Spleen (tissue), 11 donors: ENCODE measurements around the gene CEP162. TPM values are rescaled to one million over a fixed set of nuclear protein-coding genes. Genes with fewer than 3 reads are reported as not detected.

Source experiments
- DNase-seq: peaks from one replicate; pipeline ENCODE4 v3.0.0-alpha.2; 2020
- H3K27ac ChIP-seq, 8 donors: fragments of 200-600 bp; sonication (generic) in 7 of 8; 1 replicate in 4 of 8; 2 replicates in 4 of 8; pipeline versions ENCODE4 v1.5.0 to v1.8.0; 2016 to 2021; ENCODE audit warnings: inconsistent platforms in 4 of 8, mild to moderate bottlenecking in 4 of 8, moderate library complexity in 1 of 8
- H3K27me3 ChIP-seq, 7 donors: fragments of 200-600 bp; sonication (generic) in 6 of 7; replicated peaks in 1 of 7; 1 replicate in 4 of 7; 2 replicates in 3 of 7; pipeline versions ENCODE4 v1.5.0 to v1.8.0; 2016 to 2021; ENCODE audit warnings: inconsistent platforms in 3 of 7, mild to moderate bottlenecking in 1 of 7
- H3K36me3 ChIP-seq, 6 donors: fragments of 200-600 bp; sonication (generic) in 5 of 6; 1 replicate in 4 of 6; 2 replicates in 2 of 6; pipeline versions ENCODE4 v1.5.0 to v1.8.0; 2016 to 2021; ENCODE audit warnings: inconsistent platforms in 2 of 6
- H3K4me1 ChIP-seq, 6 donors: fragments of 200-600 bp; sonication (generic) in 5 of 6; 1 replicate in 3 of 6; 2 replicates in 3 of 6; pipeline versions ENCODE4 v1.5.0 to v1.8.0; 2016 to 2021; ENCODE audit warnings: inconsistent platforms in 3 of 6
- H3K4me3 ChIP-seq, 8 donors: fragments of 200-600 bp; sonication (generic) in 7 of 8; 1 replicate in 4 of 8; 2 replicates in 4 of 8; pipeline versions ENCODE4 v1.5.0 to v1.8.0; 2016 to 2021; ENCODE audit warnings: inconsistent platforms in 4 of 8, mild to moderate bottlenecking in 4 of 8, moderate library complexity in 2 of 8
- H3K9me3 ChIP-seq, 8 donors: fragments of 200-600 bp; sonication (generic) in 7 of 8; 1 replicate in 4 of 8; 2 replicates in 4 of 8; pipeline versions ENCODE4 v1.5.0 to v1.8.0; 2016 to 2021; ENCODE audit warnings: inconsistent platforms in 4 of 8
- POLR2A ChIP-seq, 3 donors: fragments of 450-650 bp; IDR thresholded peaks; one replicate each; pipeline ENCODE4 v1.5.1; 2017; ENCODE audit warnings: antibody characterized with exemption in 3 of 3, mild to moderate bottlenecking in 1 of 3
- POLR2AphosphoS5 ChIP-seq, 3 donors: sonication (generic); formaldehyde crosslinking; IDR thresholded peaks; one replicate each; pipeline ENCODE4 v1.5.1; 2017; ENCODE audit warnings: antibody characterized with exemption in 3 of 3
- WGBS, 5 donors: extraction: QIAGEN DNeasy Blood & Tissue Kit in 3 of 5; methylation state at CpG; one replicate each; pipeline versions ENCODE4 v1.1.5 to v1.1.7; 2013 to 2018; 5-methylcytosine and 5-hydroxymethylcytosine counted together
- intact Hi-C: fragments of 100-400 bp; cut with DNase I; formaldehyde crosslinking; loops from one replicate; pipeline ENCODE4 v1.15.0; 2023; ENCODE audit warnings: low total_unique reads
- polyA plus RNA-seq, 3 donors: library from polyadenylated mRNA; stranded (reverse); fragments of 200-250 nt; gene quantifications; one replicate each; pipeline ENCODE4 v1.2.1, GENCODE V29; 2013
- total RNA-seq, 7 donors: library from RNA; depleted of rRNA in 3 of 7; stranded (reverse); fragments of >200 nt in 3 of 7; fragmentation: NEBNext Ultra II Directional in 4 of 7; extraction: Animal tissue kit (Norgen Biotek cat#: 25700) in 4 of 7; gene quantifications; one replicate each; pipeline versions ENCODE4 v1.1.0 to v1.2.1, GENCODE V29; 2016 to 2021
- TF ChIP-seq, protein P1 (sequence below), 11 experiments: fragments of 200-600 bp in 7 of 11; fragments of 450-650 bp in 4 of 11; sonication (generic) in 4 of 11; IDR thresholded peaks in 8 of 11; conservative IDR thresholded peaks in 3 of 11; 1 replicate in 7 of 11; 2 replicates in 4 of 11; pipeline versions ENCODE4 v1.4.0 to v1.8.0; 2016 to 2021; ENCODE audit warnings: antibody characterized with exemption in 11 of 11, inconsistent platforms in 4 of 11, mild to moderate bottlenecking in 1 of 11
- donor health status: healthy with polysubstance abuse.
- donor health status: DM: no; HTN: no; CAD: no; lungs with moderate emphysema.
- donor health status: DM: no; HTN: no; CAD: no.
- donor health status: Bipolar disorder and iron deficiency.
- donor health status: healthy.
- donor health status: DM: no; HTN: no; CAD: no.
- donor health status: DM: yes; HTN: yes; CAD: no.

Gene CEP162
- total and polyA plus RNA-seq, 10 donors: 5.1 to 22.8 (median 10.3) TPM

GRCh38 chr6:84263557-84263956 lies 36.1 kb upstream of the CEP162 start:
- peaks cover 0 to 13% (median 0%) of the 10 kb centered on the region in 7 donors for H3K27me3 ChIP-seq

GRCh38 chr6:84260926-84261325 lies 33.5 kb upstream of the CEP162 start:
- Histone ChIP-seq H3K36me3 (no peaks in the 10 kb centered on the region), H3K4me3 (no peak overlapping the region), H3K9me3 (no peaks in the 10 kb centered on the region), H3K27me3 (peaks cover 0 to 13% (median 0%) of the 10 kb centered on the region in 7 donors), H3K27ac (no peak overlapping the region), H3K4me1 (no peaks in the 10 kb centered on the region)
- TF ChIP-seq POLR2A (IDR thresholded peaks at IDR 0.05) (no peak), POLR2AphosphoS5 (IDR thresholded peaks at IDR 0.05) (no peak)
- TF ChIP-seq, protein P1, sequence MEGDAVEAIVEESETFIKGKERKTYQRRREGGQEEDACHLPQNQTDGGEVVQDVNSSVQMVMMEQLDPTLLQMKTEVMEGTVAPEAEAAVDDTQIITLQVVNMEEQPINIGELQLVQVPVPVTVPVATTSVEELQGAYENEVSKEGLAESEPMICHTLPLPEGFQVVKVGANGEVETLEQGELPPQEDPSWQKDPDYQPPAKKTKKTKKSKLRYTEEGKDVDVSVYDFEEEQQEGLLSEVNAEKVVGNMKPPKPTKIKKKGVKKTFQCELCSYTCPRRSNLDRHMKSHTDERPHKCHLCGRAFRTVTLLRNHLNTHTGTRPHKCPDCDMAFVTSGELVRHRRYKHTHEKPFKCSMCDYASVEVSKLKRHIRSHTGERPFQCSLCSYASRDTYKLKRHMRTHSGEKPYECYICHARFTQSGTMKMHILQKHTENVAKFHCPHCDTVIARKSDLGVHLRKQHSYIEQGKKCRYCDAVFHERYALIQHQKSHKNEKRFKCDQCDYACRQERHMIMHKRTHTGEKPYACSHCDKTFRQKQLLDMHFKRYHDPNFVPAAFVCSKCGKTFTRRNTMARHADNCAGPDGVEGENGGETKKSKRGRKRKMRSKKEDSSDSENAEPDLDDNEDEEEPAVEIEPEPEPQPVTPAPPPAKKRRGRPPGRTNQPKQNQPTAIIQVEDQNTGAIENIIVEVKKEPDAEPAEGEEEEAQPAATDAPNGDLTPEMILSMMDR (IDR thresholded peaks at IDR 0.05 in 8 of 11, conservative IDR thresholded peaks at IDR 0.05 in 3 of 11): no peak
- no peak for DNase-seq
- intact Hi-C loops: no loop called here
- 74 to 84% (median 78%) methylated on average over 3 of the region's 3 CpGs for WGBS, 5 donors

More at GRCh38 chr6:84263557-84263956, 36.1 kb upstream of the CEP162 start:
- H3K27ac ChIP-seq: no peak overlapping the region
- 83 to 90% (median 88%) methylated on average over 6 of the region's 6 CpGs for WGBS, 5 donors
- intact Hi-C loops: no loop called here
- no peak for TF ChIP-seq POLR2AphosphoS5 (IDR thresholded peaks at IDR 0.05)
- TF ChIP-seq POLR2A (IDR thresholded peaks at IDR 0.05): no peak
- TF ChIP-seq, protein P1 (IDR thresholded peaks at IDR 0.05 in 8 of 11, conservative IDR thresholded peaks at IDR 0.05 in 3 of 11): no peak
- H3K36me3 ChIP-seq: no peaks in the 10 kb centered on the region
- H3K4me3 ChIP-seq: no peak overlapping the region
- H3K4me1 ChIP-seq: no peaks in the 10 kb centered on the region
- DNase-seq: no peak
- no peaks in the 10 kb centered on the region for H3K9me3 ChIP-seq

GRCh38 chr6:84260196-84260595 lies 32.8 kb upstream of the CEP162 start:
- H3K4me3 ChIP-seq: no peak overlapping the region
- no peaks in the 10 kb centered on the region for H3K4me1 ChIP-seq
- no peaks in the 10 kb centered on the region for H3K9me3 ChIP-seq
- no peak for DNase-seq
- no peak overlapping the region for H3K27ac ChIP-seq
- intact Hi-C loops: no loop called here
- 52 to 69% (median 58%) methylated on average over 4 of the region's 4 CpGs for WGBS, 5 donors
- H3K27me3 ChIP-seq: peaks cover 0 to 8% (median 0%) of the 10 kb centered on the region in 7 donors
- no peaks in the 10 kb centered on the region for H3K36me3 ChIP-seq
- TF ChIP-seq POLR2A (IDR thresholded peaks at IDR 0.05) (no peak), POLR2AphosphoS5 (IDR thresholded peaks at IDR 0.05) (no peak)
- TF ChIP-seq, protein P1 (IDR thresholded peaks at IDR 0.05 in 8 of 11, conservative IDR thresholded peaks at IDR 0.05 in 3 of 11): no peak

DNA sequence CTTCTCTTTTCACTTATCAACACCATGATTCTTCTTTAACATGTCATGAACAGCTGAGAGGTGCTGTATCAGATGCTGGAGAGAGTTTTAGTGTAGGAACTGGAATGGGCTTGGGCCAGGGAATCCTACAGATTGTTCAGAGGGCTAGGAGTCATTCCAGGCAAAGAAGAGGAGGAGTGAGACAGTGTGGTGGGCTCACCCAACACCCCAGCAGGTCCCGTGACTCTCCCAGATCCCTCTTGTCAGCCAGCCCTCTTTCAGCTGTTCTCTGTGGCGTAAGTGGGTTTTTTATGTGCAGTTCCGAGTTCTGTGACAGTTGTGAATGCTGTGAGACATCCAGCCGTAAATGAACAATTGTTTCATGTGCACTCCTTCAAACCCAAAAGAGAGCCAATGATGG lies 31.4 kb upstream of the CEP162 start:
- DNase-seq: no peak
- no peaks in the 10 kb centered on the region for H3K36me3 ChIP-seq
- TF ChIP-seq, protein P1 (IDR thresholded peaks at IDR 0.05 in 8 of 11, conservative IDR thresholded peaks at IDR 0.05 in 3 of 11): no peak
- no peak for TF ChIP-seq POLR2A (IDR thresholded peaks at IDR 0.05)
- no peak overlapping the region for H3K27ac ChIP-seq
- no peaks in the 10 kb centered on the region for H3K4me1 ChIP-seq
- intact Hi-C loops: no loop called here
- peaks cover 0 to 8% (median 0%) of the 10 kb centered on the region in 7 donors for H3K27me3 ChIP-seq
- no peak overlapping the region for H3K4me3 ChIP-seq
- H3K9me3 ChIP-seq: no peaks in the 10 kb centered on the region
- 76 to 89% (median 83%) methylated on average over 4 of the region's 4 CpGs for WGBS, 5 donors
